Activated naive CD4-positive, alpha-beta T cell treated with Interleukin-2 at 50 U/mL for 16 hours (primary cell): ENCODE data around the gene ANKRD6.

Experiments used
- DNase-seq: peaks from one replicate; pipeline ENCODE4 v3.0.0-alpha.2; 2020

ANKRD6 gene

GRCh38 chr6:89518352-89519055 lies 85.6 kb downstream of the ANKRD6 start:
- no peak for DNase-seq

GRCh38 chr6:89520736-89521135 lies 87.8 kb downstream of the ANKRD6 start:
- no peak for DNase-seq

- no peak for DNase-seq
Measured at GRCh38 chr6:89522778-89523177, 89.8 kb downstream of the ANKRD6 start.

- DNase-seq = no peak
Measured at GRCh38 chr6:89525786-89526562, 93.0 kb downstream of the ANKRD6 start.

GRCh38 chr6:89526563-89526869 lies 93.6 kb downstream of the ANKRD6 start:
- DNase-seq = no peak

- DNase-seq = no peak
Measured at GRCh38 chr6:89527634-89528033, 94.7 kb downstream of the ANKRD6 start.

GRCh38 chr6:89528866-89529265 lies 95.9 kb downstream of the ANKRD6 start:
- no peak for DNase-seq

GRCh38 chr6:89530982-89531381 lies 98.0 kb downstream of the ANKRD6 start:
- DNase-seq = no peak

GRCh38 chr6:89536231-89536630 lies 103.3 kb downstream of the ANKRD6 start:
- no peak for DNase-seq

GRCh38 chr6:89539779-89540178 lies 106.8 kb downstream of the ANKRD6 start:
- DNase-seq = no peak

- no peak for DNase-seq
Measured at GRCh38 chr6:89542081-89542857, 109.3 kb downstream of the ANKRD6 start.

- no peak for DNase-seq
Measured at GRCh38 chr6:89542866-89543265, 109.9 kb downstream of the ANKRD6 start.

- DNase-seq = no peak
Measured at GRCh38 chr6:89547281-89547680, 114.3 kb downstream of the ANKRD6 start.

GRCh38 chr6:89553431-89553830 lies 120.5 kb downstream of the ANKRD6 start:
- DNase-seq = no peak

GRCh38 chr6:89554106-89554505 lies 121.2 kb downstream of the ANKRD6 start:
- DNase-seq = no peak

GRCh38 chr6:89555031-89555430 lies 122.1 kb downstream of the ANKRD6 start:
- no peak for DNase-seq

GRCh38 chr6:89555806-89556205 lies 122.9 kb downstream of the ANKRD6 start:
- DNase-seq = no peak

GRCh38 chr6:89559487-89559886 lies 126.5 kb downstream of the ANKRD6 start:
- no peak for DNase-seq

GRCh38 chr6:89562093-89562973 lies 129.4 kb downstream of the ANKRD6 start:
- DNase-seq = no peak

GRCh38 chr6:89563866-89564265 lies 130.9 kb downstream of the ANKRD6 start:
- DNase-seq = no peak

- no peak for DNase-seq
Measured at GRCh38 chr6:89564752-89565427, 131.9 kb downstream of the ANKRD6 start.
